Measurements from ENCODE around the gene WDR90.
A peak's percentile ranks its signal among the peaks of the same experiment; 100 is the strongest.

WDR90 gene

GRCh38 chr16:659618-660017, 10.5 kb downstream of the WDR90 start:
- Histone ChIP-seq H3K9ac (ENCODE audit: low read length) (no peak overlapping the region), H3K4me1 (ENCODE audit: control insufficient read depth, low read depth, low read length) (no peaks in the 10 kb centered on the region), H3K27ac (ENCODE audit: low read length) (no peak overlapping the region), H3K4me3 (ENCODE audit: low read length) (no peak overlapping the region), H3K27me3 (ENCODE audit: control insufficient read depth, insufficient read depth, low read length) (no peaks in the 10 kb centered on the region), H3K36me3 (ENCODE audit: control insufficient read depth, low read depth, low read length) (no peaks in the 10 kb centered on the region), H3K9me3 (ENCODE audit: control insufficient read depth, low read depth, low read length) (no peaks in the 10 kb centered on the region)

GRCh38 chr16:660132-660458, 10.9 kb downstream of the WDR90 start:
- no peak overlapping the region for H3K4me3 ChIP-seq (ENCODE audit: low read length)
- no peaks in the 10 kb centered on the region for H3K4me1 ChIP-seq (ENCODE audit: control insufficient read depth, low read depth, low read length)
- no peaks in the 10 kb centered on the region for H3K36me3 ChIP-seq (ENCODE audit: control insufficient read depth, low read depth, low read length)
- H3K9me3 ChIP-seq (ENCODE audit: control insufficient read depth, low read depth, low read length) = no peaks in the 10 kb centered on the region
- no peak overlapping the region for H3K9ac ChIP-seq (ENCODE audit: low read length)
- no peak overlapping the region for H3K27ac ChIP-seq (ENCODE audit: low read length)
- no peaks in the 10 kb centered on the region for H3K27me3 ChIP-seq (ENCODE audit: control insufficient read depth, insufficient read depth, low read length)

GRCh38 chr16:660459-661183, 11.5 kb downstream of the WDR90 start:
- Histone ChIP-seq H3K36me3 (ENCODE audit: control insufficient read depth, low read depth, low read length) (no peaks in the 10 kb centered on the region), H3K4me3 (ENCODE audit: low read length) (no peak overlapping the region), H3K9ac (ENCODE audit: low read length) (no peak overlapping the region)

GRCh38 chr16:661184-661821, 12.1 kb downstream of the WDR90 start:
- Histone ChIP-seq H3K27me3 (ENCODE audit: control insufficient read depth, insufficient read depth, low read length) (no peaks in the 10 kb centered on the region), H3K36me3 (ENCODE audit: control insufficient read depth, low read depth, low read length) (no peaks in the 10 kb centered on the region), H3K9ac (ENCODE audit: low read length) (no peak overlapping the region), H3K9me3 (ENCODE audit: control insufficient read depth, low read depth, low read length) (no peaks in the 10 kb centered on the region), H3K4me3 (ENCODE audit: low read length) (no peak overlapping the region), H3K4me1 (ENCODE audit: control insufficient read depth, low read depth, low read length) (no peaks in the 10 kb centered on the region), H3K27ac (ENCODE audit: low read length) (no peak overlapping the region)

More at GRCh38 chr16:660459-661183, 11.5 kb downstream of the WDR90 start:
- Histone ChIP-seq H3K27me3 (ENCODE audit: control insufficient read depth, insufficient read depth, low read length) (no peaks in the 10 kb centered on the region), H3K9me3 (ENCODE audit: control insufficient read depth, low read depth, low read length) (no peaks in the 10 kb centered on the region), H3K27ac (ENCODE audit: low read length) (no peak overlapping the region), H3K4me1 (ENCODE audit: control insufficient read depth, low read depth, low read length) (no peaks in the 10 kb centered on the region)

- Histone ChIP-seq H3K27ac (ENCODE audit: low read length) (no peak overlapping the region), H3K4me3 (ENCODE audit: low read length) (no peak overlapping the region), H3K4me1 (ENCODE audit: control insufficient read depth, low read depth, low read length) (no peaks in the 10 kb centered on the region), H3K9ac (ENCODE audit: low read length) (no peak overlapping the region), H3K9me3 (ENCODE audit: control insufficient read depth, low read depth, low read length) (no peaks in the 10 kb centered on the region), H3K27me3 (ENCODE audit: control insufficient read depth, insufficient read depth, low read length) (no peaks in the 10 kb centered on the region), H3K36me3 (ENCODE audit: control insufficient read depth, low read depth, low read length) (no peaks in the 10 kb centered on the region)
Measured at GRCh38 chr16:662095-662494, 12.9 kb downstream of the WDR90 start.

GRCh38 chr16:662597-662996, 13.4 kb downstream of the WDR90 start:
- Histone ChIP-seq H3K27me3 (ENCODE audit: control insufficient read depth, insufficient read depth, low read length) (no peaks in the 10 kb centered on the region), H3K36me3 (ENCODE audit: control insufficient read depth, low read depth, low read length) (no peaks in the 10 kb centered on the region), H3K9me3 (ENCODE audit: control insufficient read depth, low read depth, low read length) (no peaks in the 10 kb centered on the region), H3K9ac (ENCODE audit: low read length) (no peak overlapping the region), H3K4me1 (ENCODE audit: control insufficient read depth, low read depth, low read length) (no peaks in the 10 kb centered on the region), H3K27ac (ENCODE audit: low read length) (no peak overlapping the region), H3K4me3 (ENCODE audit: low read length) (no peak overlapping the region)

GRCh38 chr16:666572-666971, 17.4 kb downstream of the WDR90 start:
- Histone ChIP-seq H3K9me3 (ENCODE audit: control insufficient read depth, low read depth, low read length) (no peaks in the 10 kb centered on the region), H3K4me1 (ENCODE audit: control insufficient read depth, low read depth, low read length) (no peaks in the 10 kb centered on the region), H3K27me3 (ENCODE audit: control insufficient read depth, insufficient read depth, low read length) (no peaks in the 10 kb centered on the region), H3K36me3 (ENCODE audit: control insufficient read depth, low read depth, low read length) (peaks cover 22% of the 10 kb centered on the region), H3K27ac (ENCODE audit: low read length) (no peak overlapping the region), H3K4me3 (ENCODE audit: low read length) (no peak overlapping the region), H3K9ac (ENCODE audit: low read length) (no peak overlapping the region)

- Histone ChIP-seq H3K36me3 (ENCODE audit: control insufficient read depth, low read depth, low read length) (peaks cover 27% of the 10 kb centered on the region), H3K9ac (ENCODE audit: low read length) (no peak overlapping the region), H3K27ac (ENCODE audit: low read length) (no peak overlapping the region), H3K27me3 (ENCODE audit: control insufficient read depth, insufficient read depth, low read length) (no peaks in the 10 kb centered on the region), H3K4me3 (ENCODE audit: low read length) (no peak overlapping the region), H3K9me3 (ENCODE audit: control insufficient read depth, low read depth, low read length) (no peaks in the 10 kb centered on the region), H3K4me1 (ENCODE audit: control insufficient read depth, low read depth, low read length) (no peaks in the 10 kb centered on the region)
Measured at GRCh38 chr16:667113-667779, 18.1 kb downstream of the WDR90 start.

GRCh38 chr16:667780-668518, 18.8 kb downstream of the WDR90 start, which contains the start of gene RHOT2:
RHOT2 (plus strand) TSS chr16:668132; CDS start chr16:668200, 68 bp downstream.
- H3K9me3 ChIP-seq (ENCODE audit: control insufficient read depth, low read depth, low read length) = no peaks in the 10 kb centered on the region
- no peaks in the 10 kb centered on the region for H3K27me3 ChIP-seq (ENCODE audit: control insufficient read depth, insufficient read depth, low read length)
- H3K27ac ChIP-seq (ENCODE audit: low read length) = no peak within 1 kb of the TSS
- H3K4me3 ChIP-seq (ENCODE audit: low read length) = peak within 1 kb of the TSS; percentile 82
- peak within 1 kb of the TSS; percentile 72 for H3K9ac ChIP-seq (ENCODE audit: low read length)
- peaks cover 34% of the 10 kb centered on the region for H3K36me3 ChIP-seq (ENCODE audit: control insufficient read depth, low read depth, low read length)
- no peaks in the 10 kb centered on the region for H3K4me1 ChIP-seq (ENCODE audit: control insufficient read depth, low read depth, low read length)

- Histone ChIP-seq H3K4me1 (ENCODE audit: control insufficient read depth, low read depth, low read length) (no peaks in the 10 kb centered on the region), H3K27ac (ENCODE audit: low read length) (no peak overlapping the region), H3K4me3 (ENCODE audit: low read length) (peak overlapping the region; percentile 82), H3K9ac (ENCODE audit: low read length) (peak overlapping the region; percentile 72), H3K27me3 (ENCODE audit: control insufficient read depth, insufficient read depth, low read length) (no peaks in the 10 kb centered on the region), H3K9me3 (ENCODE audit: control insufficient read depth, low read depth, low read length) (no peaks in the 10 kb centered on the region), H3K36me3 (ENCODE audit: control insufficient read depth, low read depth, low read length) (peaks cover 41% of the 10 kb centered on the region)
Measured at GRCh38 chr16:668519-669171, 19.5 kb downstream of the WDR90 start.

GRCh38 chr16:669666-670065, 20.5 kb downstream of the WDR90 start:
- peaks cover 45% of the 10 kb centered on the region for H3K36me3 ChIP-seq (ENCODE audit: control insufficient read depth, low read depth, low read length)
- H3K27me3 ChIP-seq (ENCODE audit: control insufficient read depth, insufficient read depth, low read length) = no peaks in the 10 kb centered on the region
- no peak overlapping the region for H3K9ac ChIP-seq (ENCODE audit: low read length)
- H3K27ac ChIP-seq (ENCODE audit: low read length) = no peak overlapping the region
- H3K4me3 ChIP-seq (ENCODE audit: low read length) = no peak overlapping the region
- no peaks in the 10 kb centered on the region for H3K9me3 ChIP-seq (ENCODE audit: control insufficient read depth, low read depth, low read length)
- peaks cover under 1% of the 10 kb centered on the region for H3K4me1 ChIP-seq (ENCODE audit: control insufficient read depth, low read depth, low read length)
